HEK293T (cell line): ENCODE measurements around the gene PIK3AP1.
A peak's percentile ranks its signal among the peaks of the same experiment; 100 is the strongest.

Experiments used
- CTCF ChIA-PET: fragments of 350-600 bp; formaldehyde crosslinking; extraction: SDS; loops from one replicate; lab custom pipeline; 2021; ENCODE audit warnings: antibody characterized with exemption, inconsistent platforms; lab: Yijun Ruan, JAX
- POLR2A ChIA-PET: fragments of 350-600 bp; formaldehyde crosslinking; extraction: SDS; loops from one replicate; lab custom pipeline; 2020; ENCODE audit warnings: antibody characterized with exemption, inconsistent platforms; lab: Yijun Ruan, JAX
- DNase-seq: peaks from one replicate; pipeline ENCODE4 v3.0.0; 2012; ENCODE audit warnings: mixed read lengths; ENCODE audit errors: extremely low spot score
- ARNT ChIP-seq: fragments of 450-650 bp; IDR thresholded peaks from 2 replicates; pipeline ENCODE4 v1.6.1; 2017; ENCODE audit warnings: mild to moderate bottlenecking
- BHLHE40 ChIP-seq: fragments of 450-650 bp; IDR thresholded peaks from 2 replicates; pipeline ENCODE4 v1.6.1; 2016; ENCODE audit warnings: mild to moderate bottlenecking, moderate library complexity, borderline replicate concordance
- CTBP1 ChIP-seq: fragments of 450-650 bp; IDR thresholded peaks from 2 replicates; pipeline ENCODE4 v1.6.1; 2016; ENCODE audit warnings: borderline replicate concordance
- ELF4 ChIP-seq: fragments of 450-650 bp; IDR thresholded peaks from 2 replicates; pipeline ENCODE4 v1.6.1; 2017; ENCODE audit warnings: antibody characterized with exemption
- FOXA1 ChIP-seq: fragments of 450-650 bp; IDR thresholded peaks from 2 replicates; pipeline ENCODE4 v1.6.1; 2016; ENCODE audit warnings: mild to moderate bottlenecking
- FOXK2 ChIP-seq: fragments of 450-650 bp; IDR thresholded peaks from 2 replicates; pipeline ENCODE4 v1.6.1; 2016; ENCODE audit warnings: mild to moderate bottlenecking
- FOXM1 ChIP-seq: fragments of 450-650 bp; IDR thresholded peaks from 2 replicates; pipeline ENCODE4 v1.6.1; 2017; ENCODE audit warnings: mild to moderate bottlenecking, borderline replicate concordance
- HDGF ChIP-seq: fragments of 450-650 bp; IDR thresholded peaks from 2 replicates; pipeline ENCODE4 v1.6.1; 2017; ENCODE audit warnings: antibody characterized with exemption, borderline replicate concordance
- L3MBTL2 ChIP-seq: fragments of 450-650 bp; conservative IDR thresholded peaks from 2 replicates; pipeline ENCODE4 v1.6.1; 2016; ENCODE audit warnings: mild to moderate bottlenecking
- LEF1 ChIP-seq: fragments of 450-650 bp; IDR thresholded peaks from 2 replicates; pipeline ENCODE4 v1.6.1; 2017; ENCODE audit warnings: mild to moderate bottlenecking, borderline replicate concordance
- NFRKB ChIP-seq: fragments of 450-650 bp; IDR thresholded peaks from 2 replicates; pipeline ENCODE4 v1.6.1; 2016; ENCODE audit warnings: mild to moderate bottlenecking, moderate library complexity
- PKNOX1 ChIP-seq: fragments of 450-650 bp; IDR thresholded peaks from 2 replicates; pipeline ENCODE4 v1.6.1; 2016
- SP1 ChIP-seq: fragments of 450-650 bp; IDR thresholded peaks from 2 replicates; pipeline ENCODE4 v1.6.1; 2017
- SUZ12 ChIP-seq: fragments of 450-650 bp; IDR thresholded peaks from 2 replicates; pipeline ENCODE4 v1.6.1; 2016; ENCODE audit warnings: mild to moderate bottlenecking
- TARDBP ChIP-seq: fragments of 450-650 bp; IDR thresholded peaks from 2 replicates; pipeline ENCODE4 v1.6.1; 2016
- ZNF384 ChIP-seq: fragments of 450-650 bp; IDR thresholded peaks from 2 replicates; pipeline ENCODE4 v1.6.1; 2016

The PIK3AP1 gene

GRCh38 chr10:96671211-96671890, 49.0 kb downstream of the PIK3AP1 start:
- POLR2A ChIA-PET, result no interaction called here
- CTCF ChIA-PET, result interaction anchor here (0.6 kb wide), 2 partner anchors 21 to 50 kb away, joined by 3 read pairs; no protein-coding TSS in a partner anchor
- no peak for DNase-seq
- TF ChIP-seq SP1 (no peak), PKNOX1 (no peak), ELF4 (no peak), HDGF (no peak), SUZ12 (no peak), ZNF384 (no peak), ARNT (no peak), BHLHE40 (no peak), TARDBP (no peak), NFRKB (no peak), FOXA1 (no peak), FOXM1 (no peak), FOXK2 (no peak)

GRCh38 chr10:96670786-96671185, 49.5 kb downstream of the PIK3AP1 start:
- ChIA-PET POLR2A (no interaction called here), CTCF (interaction anchor here (0.6 kb wide), 1 partner anchor 21 kb away, joined by 3 read pairs; no protein-coding TSS in a partner anchor)
- TF ChIP-seq NFRKB (no peak), L3MBTL2 (no peak), HDGF (no peak), FOXA1 (0 out of 2 replicates have a peak, but pooled peaks have one; percentile 32)
- no peak for DNase-seq

- DNase-seq, result no peak
- TF ChIP-seq LEF1, result no peak
- no peak for TF ChIP-seq PKNOX1
- TF ChIP-seq CTBP1, result no peak
- TF ChIP-seq SUZ12, result no peak
- TF ChIP-seq BHLHE40, result no peak
- ChIA-PET POLR2A (no interaction called here), CTCF (no interaction called here)
These were observed 52.9 kb downstream of the PIK3AP1 start for GRCh38 chr10:96667401-96667800.

- DNase-seq, result no peak
- POLR2A ChIA-PET, result no interaction called here
- CTCF ChIA-PET, result no interaction called here
- no peak for TF ChIP-seq BHLHE40
These were observed 53.6 kb downstream of the PIK3AP1 start for GRCh38 chr10:96666741-96667140.

GRCh38 chr10:96665306-96665705, 55.0 kb downstream of the PIK3AP1 start:
- ChIA-PET CTCF (no interaction called here), POLR2A (no interaction called here)
- no peak for TF ChIP-seq NFRKB
- TF ChIP-seq HDGF, result no peak
- TF ChIP-seq SUZ12, result no peak
- TF ChIP-seq TARDBP, result no peak
- no peak for TF ChIP-seq FOXA1
- no peak for TF ChIP-seq SP1
- no peak for TF ChIP-seq ZNF384
- no peak for TF ChIP-seq ELF4
- no peak for TF ChIP-seq L3MBTL2
- no peak for TF ChIP-seq BHLHE40
- DNase-seq, result no peak

- DNase-seq, result no peak
- CTCF ChIA-PET, result no interaction called here
- TF ChIP-seq BHLHE40 (no peak), ZNF384 (no peak), LEF1 (no peak), SUZ12 (no peak), SP1 (no peak), L3MBTL2 (no peak), ELF4 (no peak), HDGF (no peak), PKNOX1 (no peak), ARNT (no peak), NFRKB (no peak), FOXM1 (no peak), FOXA1 (no peak)
- POLR2A ChIA-PET, result no interaction called here
These were observed 55.8 kb downstream of the PIK3AP1 start for GRCh38 chr10:96664563-96664962.

- ChIA-PET CTCF (no interaction called here), POLR2A (no interaction called here)
- TF ChIP-seq ELF4, result no peak
- TF ChIP-seq FOXK2, result no peak
- TF ChIP-seq CTBP1, result no peak
- no peak for TF ChIP-seq L3MBTL2
- no peak for TF ChIP-seq SP1
- TF ChIP-seq TARDBP, result no peak
- TF ChIP-seq ARNT, result no peak
- no peak for TF ChIP-seq ZNF384
- no peak for TF ChIP-seq PKNOX1
- no peak for DNase-seq
These were observed 56.5 kb downstream of the PIK3AP1 start for GRCh38 chr10:96663797-96664196.
